Lung microvascular endothelial cell (primary cell): ENCODE results near the gene PTPRN2. TPM values are rescaled to one million over a fixed set of nuclear protein-coding genes. Genes with fewer than 3 reads are reported as not detected.
"Not testable (repeated sequence)": the region's sequence is repeated elsewhere in the genome, so short reads cannot be mapped to it uniquely, and the experiment has no call there.

ENCODE experiments used
- DNase-seq, 2 donors: peaks; one replicate each; pipeline versions ENCODE4 v3.0.0 to v3.0.0-alpha.2; 2010; ENCODE audit warnings: low read depth in 2 of 2
- total RNA-seq: library from RNA; depleted of rRNA; stranded (reverse); fragments of >200 nt; gene quantifications from 2 replicates; pipeline ENCODE4 v1.2.1, GENCODE V29; 2014

The PTPRN2 gene
- total RNA-seq, 1 donor from 2014 or later = 4.6 TPM

DNA sequence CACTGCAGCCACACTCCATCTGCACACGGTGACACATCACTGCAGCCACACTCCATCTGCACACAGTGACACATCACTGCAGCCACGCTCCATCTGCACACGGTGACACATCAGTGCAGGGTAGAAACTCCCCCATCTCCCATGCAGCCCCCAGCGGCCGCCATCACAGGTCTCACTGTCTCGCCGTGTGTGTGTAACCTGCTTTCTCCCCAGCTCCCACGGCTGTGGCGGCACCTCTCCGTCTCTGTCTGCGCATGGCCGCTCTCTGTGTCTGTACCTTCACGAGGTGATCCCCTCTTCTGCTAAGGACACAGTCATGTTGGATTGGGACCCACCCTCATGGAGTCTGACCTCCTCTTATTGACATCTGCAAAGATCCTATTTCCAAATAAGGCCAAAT, 527.4 kb downstream of the PTPRN2 start:
- no peak for DNase-seq

DNA sequence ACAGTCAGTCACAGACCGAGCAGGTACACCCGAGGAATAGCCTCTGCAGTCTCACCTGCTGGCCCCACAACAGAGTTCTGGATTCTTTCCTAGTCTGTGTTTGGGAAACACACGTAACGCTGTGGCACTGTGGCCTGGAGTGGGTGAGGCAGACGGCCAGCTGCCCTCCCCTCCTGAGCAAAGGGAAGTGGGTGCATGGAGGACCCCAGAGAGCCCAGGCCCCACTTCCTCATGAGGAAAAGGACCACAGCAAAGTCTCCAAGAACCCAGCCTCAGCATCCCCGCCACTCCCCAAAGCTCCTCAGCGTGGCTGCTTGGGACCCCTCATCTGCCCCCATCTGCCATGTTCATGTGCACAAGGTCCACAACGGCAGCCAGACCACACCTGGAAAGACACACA, 530.2 kb downstream of the PTPRN2 start:
- no peak for DNase-seq

DNA sequence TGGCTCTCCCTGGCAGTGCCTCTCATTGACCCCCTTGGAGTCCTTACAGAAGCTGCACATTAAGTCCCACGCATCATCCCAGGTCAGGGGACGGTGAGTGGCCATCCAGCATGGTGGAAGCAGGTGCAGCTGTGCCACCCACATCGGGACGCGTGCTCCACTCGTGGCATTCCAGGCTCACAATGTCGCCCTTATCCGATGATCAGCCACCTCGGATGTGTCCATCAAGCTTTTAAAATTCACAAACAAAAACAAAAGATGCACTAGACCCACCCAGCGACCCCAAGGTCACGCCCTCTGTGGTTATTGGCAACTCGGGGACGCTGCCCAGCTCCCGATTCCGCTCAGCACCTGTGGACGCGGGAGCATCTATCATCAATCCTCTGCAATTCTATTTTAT, 530.9 kb downstream of the PTPRN2 start:
- DNase-seq = no peak

DNA sequence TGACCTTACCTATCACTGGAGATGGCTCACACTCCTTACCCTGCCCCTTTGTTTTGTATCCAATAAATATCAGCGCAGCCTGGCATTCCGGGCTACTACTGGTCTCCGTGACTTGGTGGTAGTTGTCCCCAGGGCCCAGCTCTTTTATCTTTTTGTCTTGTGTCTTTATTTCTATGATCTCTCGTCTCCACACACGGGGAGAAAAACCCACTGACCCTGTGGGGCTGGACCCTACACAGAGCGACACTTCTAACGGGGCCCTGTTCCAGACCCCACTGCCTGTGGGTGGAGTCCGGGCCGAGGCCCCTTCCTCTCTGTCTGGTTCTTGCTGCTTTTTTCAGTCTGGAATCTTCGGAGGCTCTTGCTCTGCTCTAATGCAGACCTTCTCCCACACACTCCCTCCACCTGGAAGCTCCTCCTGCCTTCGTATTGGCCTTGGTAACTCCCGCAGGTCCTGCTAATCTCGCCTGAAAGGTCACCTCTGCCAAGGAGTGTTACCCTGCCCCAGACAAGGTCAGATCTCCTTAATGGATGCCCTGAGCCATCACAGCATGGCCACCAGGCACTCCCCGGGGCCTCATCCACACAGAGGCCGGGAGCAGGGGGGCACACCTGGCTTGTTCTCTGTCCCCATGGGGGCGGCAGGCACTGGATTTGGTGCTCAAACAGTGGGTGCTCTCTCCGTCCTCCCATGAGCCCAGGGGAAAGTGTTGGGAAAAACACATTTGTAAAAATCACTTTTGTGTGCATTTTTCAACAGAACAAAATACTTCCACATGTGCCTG, 531.7 kb downstream of the PTPRN2 start:
- no peak for DNase-seq

DNA sequence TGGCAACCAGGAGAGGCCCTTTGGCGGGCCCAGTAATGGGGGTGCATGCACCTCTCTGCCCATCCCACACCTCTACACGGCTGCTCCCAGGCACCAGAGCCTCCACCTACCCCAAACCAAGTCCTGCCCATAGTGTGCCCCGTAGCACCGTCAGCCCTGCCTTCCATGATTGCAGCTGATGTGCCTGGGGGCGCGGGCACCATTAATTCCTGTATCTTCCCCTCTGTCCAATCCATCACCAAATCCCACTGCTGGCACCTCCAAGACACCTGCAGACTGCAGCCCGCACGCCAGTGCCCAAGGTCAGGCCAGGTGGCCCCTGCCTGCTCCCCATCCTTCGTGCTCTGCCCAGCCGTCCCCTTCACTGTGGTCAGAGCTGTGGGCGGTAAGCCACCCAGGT, 533.0 kb downstream of the PTPRN2 start:
- DNase-seq = no peak

DNA sequence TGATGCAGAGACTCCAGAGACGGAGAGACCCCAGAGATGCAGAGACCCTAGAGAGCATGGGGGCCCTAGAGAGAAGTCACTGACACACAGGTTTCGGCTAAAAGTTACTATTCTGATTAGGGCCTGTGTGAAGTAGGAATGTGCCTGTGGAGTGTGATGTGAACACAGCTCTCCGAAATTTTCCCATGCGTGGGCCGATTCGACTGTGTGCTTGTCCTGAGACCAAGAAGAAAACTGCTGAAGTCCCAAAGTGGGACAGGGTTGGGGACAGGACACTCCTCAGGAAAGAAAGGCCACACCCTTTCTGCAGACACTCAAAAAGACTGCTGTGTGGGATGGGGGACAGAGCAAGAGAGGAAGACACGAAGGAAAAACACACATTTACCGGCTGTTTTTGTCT, 533.5 kb downstream of the PTPRN2 start:
- DNase-seq = no peak

DNA sequence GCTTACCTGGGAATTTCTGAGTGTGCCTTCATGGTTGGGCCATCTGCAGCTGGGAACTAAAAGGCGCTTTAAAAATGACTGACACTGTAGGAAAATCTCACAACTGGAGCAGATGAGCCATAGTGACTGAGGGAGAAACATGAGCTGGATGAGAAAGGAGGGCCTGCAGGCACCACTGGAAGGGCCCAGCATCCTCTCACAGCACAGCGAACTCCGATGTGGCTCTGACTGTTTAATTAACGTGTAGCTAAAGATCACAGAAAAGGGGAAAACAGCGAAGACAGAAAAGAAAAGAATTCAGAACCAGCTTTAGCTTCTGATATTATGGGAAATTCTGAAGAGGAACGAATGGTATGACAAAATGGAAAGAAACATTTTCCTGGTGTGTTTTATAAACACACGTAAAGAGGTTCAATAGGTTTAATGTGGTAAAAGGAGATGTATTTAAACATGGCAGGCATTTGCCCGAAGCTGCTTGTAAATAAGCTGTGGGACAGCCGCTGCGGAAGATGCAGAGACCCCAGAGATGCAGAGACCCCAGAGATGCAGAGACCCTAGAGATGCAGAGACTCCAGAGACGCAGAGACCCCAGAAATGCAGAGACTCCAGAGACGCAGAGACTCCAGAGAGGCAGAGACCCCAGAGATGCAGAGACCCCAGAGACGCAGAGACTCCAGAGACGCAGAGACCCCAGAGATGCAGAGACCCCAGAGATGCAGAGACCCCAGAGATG, 534.3 kb downstream of the PTPRN2 start:
- no peak for DNase-seq

DNA sequence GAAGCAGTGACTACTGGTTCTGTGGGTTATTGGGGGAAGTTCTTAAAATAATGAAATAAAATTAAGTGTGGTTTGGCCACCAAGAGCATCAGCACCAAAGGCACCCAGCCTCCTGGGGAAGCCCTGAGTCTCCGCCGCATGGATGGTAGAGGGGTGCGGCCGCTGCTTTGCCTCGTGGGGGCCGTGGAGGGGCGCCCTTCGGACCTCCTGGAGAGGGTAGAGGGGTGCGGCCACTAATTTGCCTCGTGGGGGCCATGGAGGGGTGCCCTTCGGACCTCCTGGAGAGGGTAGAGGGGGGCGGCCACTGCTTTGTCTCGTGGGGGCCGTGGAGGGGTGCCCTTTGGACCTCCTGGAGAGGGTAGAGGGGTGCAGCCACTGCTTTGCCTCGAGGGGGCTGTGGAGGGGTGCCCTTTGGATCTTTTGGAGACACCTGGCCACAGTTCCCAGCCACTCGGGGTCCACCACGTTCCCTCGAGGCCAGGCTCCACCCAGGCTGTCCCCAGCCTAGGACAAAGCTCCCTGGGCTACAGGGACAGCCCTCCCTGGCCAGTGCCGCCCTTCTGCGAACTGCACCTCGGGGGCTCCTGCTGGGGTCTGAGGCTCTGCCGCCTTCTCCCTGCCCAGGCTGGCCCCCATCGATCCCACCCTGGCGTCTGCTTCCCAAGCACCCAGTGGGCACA, 535.1 kb downstream of the PTPRN2 start:
- DNase-seq = no peak

DNA sequence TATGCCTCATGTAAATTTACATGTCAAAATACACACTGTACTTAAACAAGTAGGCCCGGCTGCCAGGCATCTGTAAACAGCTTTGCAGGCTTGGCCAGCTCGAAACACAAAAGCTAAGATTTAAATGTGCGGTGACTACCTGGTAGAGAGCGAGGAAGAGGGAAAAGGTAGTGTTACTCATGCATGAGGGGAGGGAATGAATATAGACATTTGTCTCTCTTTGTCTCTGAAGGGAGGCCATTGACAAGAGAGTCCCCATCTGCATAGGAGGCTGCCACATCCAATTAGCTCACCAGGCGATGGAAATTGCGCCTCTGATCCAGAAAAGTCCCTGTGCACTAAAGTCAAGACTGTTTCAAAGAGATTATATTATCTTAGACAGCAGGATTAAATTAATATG, 535.8 kb downstream of the PTPRN2 start:
- no peak for DNase-seq

DNA sequence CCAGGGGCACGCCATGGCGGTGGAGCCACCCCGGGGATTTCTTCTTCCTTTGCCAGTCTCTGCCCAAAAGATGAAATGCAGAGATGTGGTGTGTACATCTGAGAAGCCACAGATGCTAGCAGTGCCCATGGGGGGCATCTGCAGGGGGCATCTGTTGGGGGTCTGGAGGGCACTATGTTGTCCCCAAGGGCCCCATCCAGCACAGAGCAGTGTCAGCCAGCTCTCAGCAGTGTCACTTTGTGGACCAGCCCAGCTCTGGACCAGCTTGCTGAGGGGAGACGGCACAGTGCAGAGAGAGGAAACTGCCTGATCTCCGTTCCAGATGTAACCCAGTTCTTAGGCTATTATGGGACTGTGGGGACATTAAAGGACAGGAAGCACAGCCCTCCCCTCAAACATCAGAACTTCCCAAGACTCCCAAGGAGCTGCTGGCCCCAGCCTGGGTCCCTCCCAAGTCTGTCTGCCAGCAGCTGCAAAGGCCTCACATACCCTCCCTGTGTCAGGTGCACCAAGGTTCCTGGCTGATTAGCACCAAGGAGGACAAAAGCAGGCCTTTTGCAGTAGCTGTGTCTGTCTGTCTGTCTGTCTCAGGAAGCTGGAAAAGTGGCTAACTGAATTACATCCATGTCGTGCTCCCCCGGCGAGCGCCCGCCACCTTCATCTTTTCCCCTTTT, 536.5 kb downstream of the PTPRN2 start:
- DNase-seq = no peak

DNA sequence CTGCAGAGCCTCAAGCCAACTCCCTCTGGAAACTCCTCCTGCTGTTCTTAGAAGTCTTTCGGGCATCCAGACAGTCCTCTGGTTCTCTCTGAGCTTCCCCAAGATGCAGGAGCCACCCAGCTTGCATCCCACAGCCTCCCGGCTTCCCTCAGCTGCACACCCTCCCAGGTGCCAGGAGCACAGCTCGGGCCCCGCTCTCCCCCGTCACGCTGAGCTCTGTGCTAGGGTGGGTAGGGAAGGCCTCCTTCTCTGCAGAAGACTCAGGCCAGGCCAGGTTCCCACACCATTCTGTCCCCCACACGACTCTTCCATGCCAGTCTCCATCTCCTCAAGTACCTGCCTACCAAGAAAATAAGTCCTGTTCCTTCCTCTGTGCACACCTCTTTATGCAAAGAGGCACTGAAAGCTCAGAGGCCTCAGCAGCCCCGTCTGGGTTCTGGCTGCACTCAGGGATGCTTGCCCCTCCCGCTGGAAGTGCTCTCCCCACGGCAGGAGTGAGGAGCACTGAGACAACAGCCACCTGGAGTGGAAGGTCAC, 537.1 kb downstream of the PTPRN2 start:
- DNase-seq = no peak

DNA sequence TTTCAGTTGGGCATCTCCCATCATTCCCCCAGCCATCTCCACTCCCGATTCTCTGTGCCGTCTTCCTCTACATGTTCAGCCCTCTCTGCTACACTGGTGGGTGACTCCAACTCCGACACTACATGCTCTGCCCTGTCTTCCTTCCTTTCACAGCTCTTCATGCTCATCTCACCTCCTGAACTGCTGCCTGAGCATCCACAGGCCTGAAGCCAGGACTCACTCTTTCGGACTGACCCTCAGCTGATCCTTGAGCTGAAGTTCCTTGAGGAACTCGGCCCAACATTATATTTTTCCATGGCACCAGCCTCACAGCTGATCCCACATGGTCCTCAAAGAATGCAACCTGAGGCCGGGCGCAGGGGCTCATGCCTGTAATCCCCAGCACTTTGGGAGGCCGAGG, 538.4 kb downstream of the PTPRN2 start:
- DNase-seq = no peak

DNA sequence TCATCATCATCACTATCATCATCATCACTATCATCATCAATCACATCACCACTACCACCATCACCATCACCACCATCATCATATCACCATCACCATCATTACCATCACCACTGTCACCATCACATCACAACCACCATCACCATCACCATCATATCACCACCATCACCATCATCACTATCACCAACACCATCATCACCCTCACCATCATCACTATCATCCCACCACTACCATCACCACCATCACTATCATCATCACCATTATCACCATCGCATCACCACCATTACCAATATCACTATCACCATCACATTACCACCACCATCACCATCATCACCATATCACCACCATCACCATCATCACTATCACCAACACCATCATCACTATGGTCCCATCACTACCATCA, 539.1 kb downstream of the PTPRN2 start:
- DNase-seq = no peak

DNA sequence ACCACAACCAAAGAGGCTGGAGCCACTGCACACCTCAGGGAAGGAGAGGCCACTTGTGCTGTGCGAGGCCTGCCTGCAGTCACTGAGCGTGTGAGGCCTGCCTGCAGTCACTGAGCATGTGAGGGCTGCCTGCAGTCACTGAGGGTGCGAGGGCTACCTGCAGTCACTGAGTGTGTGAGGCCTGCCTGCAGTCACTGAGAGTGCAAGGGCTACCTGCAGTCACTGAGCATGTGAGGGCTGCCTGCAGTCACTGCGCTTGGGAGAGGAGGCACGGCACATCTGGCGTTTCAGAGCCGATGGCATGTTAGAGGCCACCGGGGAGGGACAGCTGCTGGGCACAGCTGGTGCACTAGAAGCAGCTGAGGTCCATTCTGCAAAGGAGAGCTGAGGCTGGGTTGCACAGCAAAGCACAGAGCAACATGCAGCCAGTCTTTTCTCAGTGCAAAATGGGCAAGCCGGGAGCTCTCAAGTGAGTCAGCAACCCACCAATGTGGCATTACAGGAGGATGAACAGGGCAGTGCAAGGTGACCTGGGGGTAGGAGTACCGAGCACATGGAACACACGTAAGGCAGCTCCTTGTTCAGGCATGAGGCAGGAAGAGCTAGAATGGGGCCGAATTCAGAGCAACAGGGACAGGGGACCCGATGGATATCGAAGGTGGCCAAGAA, 540.1 kb downstream of the PTPRN2 start:
- no peak for DNase-seq

DNA sequence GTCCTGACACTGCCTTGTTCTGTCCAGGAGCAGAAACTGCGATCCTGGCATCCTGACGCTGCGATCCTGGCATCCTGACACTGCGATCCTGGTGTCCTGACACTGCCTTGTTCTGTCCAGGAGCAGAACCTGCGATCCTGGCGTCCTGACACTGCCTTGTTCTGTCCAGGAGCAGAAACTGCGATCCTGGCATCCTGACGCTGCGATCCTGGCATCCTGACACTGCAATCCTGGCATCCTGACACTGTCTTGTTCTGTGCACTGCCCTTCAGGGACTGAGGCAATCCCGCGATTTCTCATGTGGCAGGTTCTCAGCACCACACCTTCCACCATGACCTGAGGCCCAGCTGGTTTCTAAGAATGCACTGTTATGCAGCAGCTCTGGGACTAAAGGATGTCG, 541.4 kb downstream of the PTPRN2 start:
- DNase-seq = not testable (repeated sequence)

DNA sequence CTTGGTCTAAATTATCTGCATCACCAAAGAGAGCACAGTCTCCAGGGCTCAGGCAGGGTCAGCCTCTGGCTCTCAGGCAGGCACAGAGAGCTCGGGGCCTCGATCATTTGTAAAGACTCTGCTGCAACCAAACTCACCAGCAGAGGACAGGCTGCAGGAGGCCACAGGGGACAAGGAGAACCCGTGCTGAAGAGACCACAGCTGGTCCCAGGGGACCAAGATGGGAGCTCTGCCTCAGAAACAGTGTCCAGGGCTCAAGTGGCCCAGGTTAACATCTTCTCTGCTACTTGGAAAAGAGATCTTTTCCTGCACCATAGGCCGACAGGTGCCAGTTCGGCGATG, 543.2 kb downstream of the PTPRN2 start:
- DNase-seq = no peak

DNA sequence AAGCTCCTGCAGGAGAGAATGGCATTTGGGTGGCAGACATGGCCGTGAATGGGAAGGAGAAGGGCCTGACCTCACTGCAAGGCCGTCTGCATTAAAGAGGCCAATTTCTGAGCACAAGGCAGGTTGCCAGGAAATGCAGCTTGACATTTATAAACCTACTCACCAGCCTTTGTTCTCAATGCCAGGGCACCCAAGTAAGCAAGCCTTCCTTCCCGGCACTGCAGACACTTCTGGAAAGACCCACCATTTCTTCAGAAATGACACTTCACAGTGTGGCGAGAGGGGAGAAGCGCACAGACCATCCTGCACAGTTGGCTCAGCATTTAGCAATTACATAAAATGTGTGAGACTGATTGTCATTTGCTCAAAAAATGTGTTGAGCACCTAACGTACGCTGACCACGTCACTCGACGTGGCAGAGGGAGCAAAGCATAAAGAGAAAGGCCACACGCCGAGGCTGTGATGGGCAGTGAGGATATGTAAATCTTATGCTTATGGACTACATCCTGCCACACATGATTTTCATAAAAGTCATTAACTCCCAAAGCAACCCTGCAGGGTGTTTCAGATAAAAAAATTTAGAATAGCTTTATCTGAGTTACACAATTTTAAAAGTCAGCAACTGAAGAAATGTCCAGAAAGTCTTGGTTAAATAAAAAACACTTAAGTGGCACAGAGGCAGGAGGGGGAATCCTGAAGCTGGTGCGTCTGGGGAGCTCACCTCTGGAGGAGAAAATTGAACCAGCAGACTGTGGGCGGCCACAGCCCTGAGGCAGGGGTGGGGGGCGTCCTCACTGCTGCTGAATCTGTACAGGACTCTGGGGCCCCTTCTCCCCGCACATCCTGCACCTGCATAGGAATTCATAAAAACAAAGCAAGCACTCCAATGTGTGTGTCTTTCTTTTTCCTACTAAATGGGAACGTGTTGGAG, 543.8 kb downstream of the PTPRN2 start:
- DNase-seq = no peak

DNA sequence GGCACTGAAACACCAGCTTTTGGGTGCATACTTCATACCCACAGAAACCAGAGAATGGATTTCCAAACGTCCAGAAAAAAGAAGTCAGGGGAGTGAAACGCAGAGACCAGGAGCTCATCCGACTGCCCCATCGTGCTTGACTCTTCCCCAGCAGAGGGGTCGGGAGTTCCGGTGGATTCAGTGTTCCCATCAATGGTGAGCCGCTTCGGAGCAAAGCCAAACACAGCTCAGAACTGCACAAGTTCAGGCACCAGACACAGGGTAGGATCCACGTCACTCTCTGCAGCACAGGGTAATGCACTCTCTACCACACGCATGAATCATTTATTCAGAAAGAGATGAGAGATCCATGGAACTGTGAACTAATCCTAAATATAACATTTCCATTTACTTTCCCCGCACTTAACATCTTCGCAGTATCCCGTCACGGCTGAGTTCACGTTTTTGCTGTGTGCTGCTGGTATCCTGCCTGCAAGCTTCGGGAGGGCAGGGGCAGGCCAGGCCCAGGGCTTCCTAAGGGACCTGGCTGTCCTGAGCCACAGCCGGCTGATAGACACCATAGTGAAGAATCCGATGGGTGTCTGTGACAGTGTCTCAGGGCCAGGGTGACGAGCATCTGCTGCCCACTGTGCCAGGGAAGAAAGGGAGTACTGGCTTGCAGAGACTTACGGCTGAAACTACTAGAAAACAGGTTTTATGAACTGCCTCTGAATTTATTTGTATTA, 545.3 kb downstream of the PTPRN2 start:
- DNase-seq = no peak

DNA sequence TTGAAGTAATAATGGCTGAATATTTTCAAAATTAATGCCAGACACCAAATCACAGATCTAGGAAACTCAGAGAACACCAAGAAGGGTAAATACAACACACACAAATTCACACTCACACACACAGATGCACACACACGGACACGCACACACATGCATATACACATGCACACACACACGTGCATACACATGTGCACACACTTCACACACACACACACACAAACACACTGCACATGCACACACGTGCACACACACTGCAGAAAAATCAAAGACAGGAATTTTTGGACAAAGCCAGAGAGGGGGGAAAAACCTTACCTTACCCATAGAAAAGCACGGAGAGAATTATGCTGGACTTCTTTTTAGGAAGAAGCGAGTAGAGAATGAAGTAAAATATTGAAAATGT, 547.4 kb downstream of the PTPRN2 start:
- no peak for DNase-seq

DNA sequence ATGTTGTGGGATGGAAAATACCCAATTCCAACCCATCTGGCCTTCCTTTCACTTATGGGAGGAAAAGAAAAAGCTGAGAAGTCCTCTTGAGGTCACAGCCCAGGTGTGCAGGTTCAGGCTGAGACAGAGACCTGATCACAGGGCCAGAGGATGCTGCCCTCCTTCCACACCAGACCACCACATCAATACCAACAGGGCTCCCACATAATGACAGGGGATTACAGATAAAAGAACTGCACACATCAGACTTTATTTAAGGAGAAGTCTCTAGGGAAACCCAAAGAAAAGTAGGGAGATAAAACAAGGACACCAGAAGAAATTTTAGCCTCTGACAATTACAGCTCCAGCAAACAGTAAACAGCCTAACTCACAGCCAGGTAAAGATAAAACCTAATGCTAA, 548.4 kb downstream of the PTPRN2 start:
- no peak for DNase-seq
